ENCODE data around the gene TMCO4.

Gene TMCO4

DNA sequence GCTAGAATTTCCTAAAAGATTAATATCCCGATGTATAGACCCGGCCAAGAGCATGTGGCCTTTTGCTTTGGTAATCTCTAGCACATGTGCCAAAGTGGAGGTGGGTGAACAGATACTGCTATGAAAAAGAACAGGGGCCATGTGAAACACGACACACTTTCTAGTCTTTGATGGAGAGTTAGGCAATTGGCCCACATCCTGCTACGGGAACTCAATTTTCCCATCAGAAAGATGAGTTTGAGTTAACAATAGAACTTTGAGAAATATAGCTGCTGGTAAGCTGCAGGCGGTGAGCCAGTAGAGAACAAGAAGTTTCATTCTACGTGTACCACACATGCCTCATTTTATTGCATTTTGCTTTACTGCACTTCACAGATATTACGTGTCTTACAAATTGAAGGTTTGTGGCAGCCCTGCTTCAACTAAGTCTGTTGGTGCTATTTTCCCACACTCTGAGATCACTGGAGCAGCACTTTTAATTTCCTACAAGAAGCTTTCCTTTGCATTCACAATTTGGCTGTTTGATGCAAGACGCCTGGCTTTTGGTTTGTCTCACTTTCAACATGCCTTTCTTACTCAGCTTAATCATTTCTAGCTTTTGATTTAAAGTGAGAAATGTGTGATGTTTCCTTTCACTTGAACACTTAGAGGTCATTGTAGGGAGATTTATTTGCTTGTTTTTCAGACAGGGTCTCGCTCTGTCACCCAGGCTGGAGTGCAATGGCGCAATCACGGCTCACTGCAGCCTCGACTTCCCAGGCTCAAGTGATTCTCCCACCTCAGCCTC, 88.7 kb downstream of the TMCO4 start:
- no peak for DNase-seq

DNA sequence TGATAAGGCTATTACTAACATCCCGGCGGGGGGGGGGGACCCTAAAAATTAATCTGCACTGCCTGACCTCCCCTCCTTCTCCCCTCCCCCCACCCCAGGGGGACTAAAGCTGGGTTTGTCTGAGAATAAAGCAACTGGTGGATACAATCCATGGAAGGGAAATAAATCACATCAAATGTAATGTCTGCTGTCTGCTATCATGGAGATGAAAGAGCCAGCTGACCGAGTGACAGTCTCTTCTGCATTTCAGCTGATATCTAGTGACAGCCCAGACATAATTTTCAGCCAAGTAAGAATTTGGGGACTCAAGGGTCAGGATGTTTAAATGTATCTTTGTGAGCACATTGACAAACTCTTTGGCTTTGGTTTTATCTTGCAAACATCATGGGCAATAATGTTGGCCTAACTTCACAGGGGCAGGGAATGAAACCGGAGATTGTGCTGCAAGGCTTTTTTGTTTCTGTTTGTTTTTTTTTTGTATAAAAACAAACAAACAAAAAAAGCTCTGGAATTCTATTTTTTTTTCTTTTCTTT, 90.4 kb downstream of the TMCO4 start:
- no peak for DNase-seq

DNA sequence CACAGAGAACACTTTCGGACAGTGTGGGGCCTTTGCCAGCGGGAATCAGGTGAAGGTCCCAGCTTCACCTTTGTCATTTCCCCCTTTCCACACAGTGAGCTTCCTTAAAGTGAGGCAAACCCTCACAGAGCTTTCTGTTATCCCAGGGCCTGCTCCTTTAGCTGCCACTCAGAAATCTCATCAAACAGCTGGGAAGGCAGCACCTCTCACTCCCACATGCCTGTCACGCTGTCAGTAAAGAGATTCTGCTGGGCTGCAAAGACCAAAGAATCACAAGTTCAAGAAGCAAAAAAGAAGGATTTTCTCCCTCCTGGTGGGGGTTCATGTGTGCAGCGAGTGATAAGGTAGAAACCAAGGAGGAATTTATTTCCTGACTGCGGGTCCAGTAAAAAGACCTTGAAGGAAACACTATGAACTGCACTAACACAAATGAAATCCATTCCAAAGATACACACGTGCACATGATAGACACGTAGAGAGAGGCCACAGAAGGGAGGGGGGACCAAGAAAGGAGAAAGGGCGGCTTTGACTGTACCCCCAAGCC, 91.1 kb downstream of the TMCO4 start:
- DNase-seq: no peak

DNA sequence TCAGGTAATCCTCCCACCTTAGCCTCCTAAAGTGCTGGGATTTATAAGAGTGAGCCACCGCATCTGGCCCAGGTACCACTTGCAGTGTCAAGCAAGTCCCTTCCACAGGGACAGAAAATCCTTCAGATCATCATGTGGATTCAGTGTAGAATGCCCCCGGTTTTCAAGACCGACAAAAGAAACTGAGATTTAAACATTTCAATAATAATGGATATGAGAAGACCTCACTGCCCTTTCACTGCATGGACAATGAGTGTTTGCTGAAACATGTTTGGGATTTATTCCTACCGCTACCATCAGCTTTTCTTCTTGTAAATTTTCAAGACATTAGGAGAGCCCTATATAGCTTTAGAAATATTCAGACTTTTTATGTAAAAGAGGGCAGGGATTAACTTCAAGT, 93.6 kb downstream of the TMCO4 start:
- no peak for DNase-seq

DNA sequence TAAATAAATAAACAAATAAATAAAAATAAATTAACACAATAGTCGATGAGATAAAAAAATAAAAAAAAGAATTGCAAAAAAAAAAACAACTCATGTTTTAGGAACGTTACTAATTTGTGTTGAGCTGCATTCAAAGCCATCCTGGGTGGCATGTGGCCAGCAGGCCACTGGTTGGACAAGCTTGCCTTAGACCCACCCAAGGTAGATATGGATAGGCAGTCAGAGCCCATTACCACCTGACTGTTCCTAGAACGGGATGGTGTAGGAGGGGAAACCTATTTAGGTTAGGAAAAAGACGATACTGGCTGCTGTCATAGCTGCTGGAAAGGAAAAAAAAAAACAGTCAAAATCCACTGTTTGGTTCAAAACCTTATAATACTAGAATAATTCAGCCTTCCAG, 94.3 kb downstream of the TMCO4 start:
- DNase-seq: no peak

DNA sequence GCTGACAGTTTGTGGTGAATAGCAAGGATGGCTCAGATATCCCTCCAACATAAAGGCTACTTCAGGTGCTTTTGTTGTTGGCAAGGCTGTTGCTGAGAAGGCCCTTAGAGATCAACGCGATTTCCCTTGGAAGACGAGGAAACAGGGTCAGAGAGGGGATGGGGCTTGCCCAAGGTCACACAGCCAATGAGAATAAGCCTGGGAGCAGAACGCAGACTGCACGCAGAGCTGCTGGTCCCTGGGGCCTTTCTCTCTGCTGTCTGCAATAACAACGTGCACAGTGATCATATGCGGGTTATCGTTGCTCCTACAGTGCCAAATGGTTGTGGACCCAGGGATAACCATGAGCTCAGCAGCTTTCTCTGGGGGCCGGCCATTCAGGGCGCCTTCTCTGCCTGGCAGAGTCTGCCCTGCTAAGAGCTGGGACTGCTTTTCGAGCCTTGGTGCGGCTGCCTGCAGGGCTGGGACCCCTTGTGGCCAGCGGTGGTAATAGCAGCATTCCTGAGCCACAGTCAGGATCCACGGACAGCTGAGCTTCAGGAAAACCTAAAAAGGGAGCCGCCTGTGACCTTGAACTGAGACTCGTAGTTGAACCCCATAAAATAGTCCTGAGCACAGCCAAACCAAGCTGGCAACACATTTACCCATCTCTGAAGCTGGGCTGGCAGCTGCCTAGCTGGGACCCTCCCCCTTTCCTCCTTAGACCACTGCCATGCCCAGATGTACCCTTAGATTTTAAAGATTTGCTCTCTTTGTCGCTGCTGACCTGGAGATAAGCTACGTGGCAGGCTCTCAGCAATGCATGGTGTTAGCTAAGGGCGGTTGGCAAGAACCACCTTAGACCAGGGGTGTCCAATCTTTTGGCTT, 95.2 kb downstream of the TMCO4 start:
- DNase-seq: peak; percentile 49

DNA sequence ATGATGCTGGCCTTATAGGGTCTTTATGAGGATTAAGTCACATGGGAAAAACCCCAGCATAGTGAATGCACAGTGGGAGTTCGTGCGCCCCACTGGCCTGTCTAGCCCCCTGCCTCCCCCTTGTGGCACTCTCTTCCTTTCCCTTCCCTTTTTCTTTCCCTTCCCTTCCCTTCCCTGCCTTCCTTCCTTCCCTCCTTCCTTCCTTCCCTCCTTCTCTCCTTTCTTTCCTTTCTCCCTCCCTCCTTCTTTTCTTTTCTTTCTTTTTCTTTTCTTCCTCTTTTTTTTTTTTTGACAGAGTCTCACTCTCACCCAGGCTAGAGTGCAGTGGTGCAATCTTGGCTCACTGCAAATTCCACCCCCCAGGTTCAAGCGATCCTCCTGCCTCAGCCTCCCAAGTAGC, 96.4 kb downstream of the TMCO4 start:
- no peak for DNase-seq

DNA sequence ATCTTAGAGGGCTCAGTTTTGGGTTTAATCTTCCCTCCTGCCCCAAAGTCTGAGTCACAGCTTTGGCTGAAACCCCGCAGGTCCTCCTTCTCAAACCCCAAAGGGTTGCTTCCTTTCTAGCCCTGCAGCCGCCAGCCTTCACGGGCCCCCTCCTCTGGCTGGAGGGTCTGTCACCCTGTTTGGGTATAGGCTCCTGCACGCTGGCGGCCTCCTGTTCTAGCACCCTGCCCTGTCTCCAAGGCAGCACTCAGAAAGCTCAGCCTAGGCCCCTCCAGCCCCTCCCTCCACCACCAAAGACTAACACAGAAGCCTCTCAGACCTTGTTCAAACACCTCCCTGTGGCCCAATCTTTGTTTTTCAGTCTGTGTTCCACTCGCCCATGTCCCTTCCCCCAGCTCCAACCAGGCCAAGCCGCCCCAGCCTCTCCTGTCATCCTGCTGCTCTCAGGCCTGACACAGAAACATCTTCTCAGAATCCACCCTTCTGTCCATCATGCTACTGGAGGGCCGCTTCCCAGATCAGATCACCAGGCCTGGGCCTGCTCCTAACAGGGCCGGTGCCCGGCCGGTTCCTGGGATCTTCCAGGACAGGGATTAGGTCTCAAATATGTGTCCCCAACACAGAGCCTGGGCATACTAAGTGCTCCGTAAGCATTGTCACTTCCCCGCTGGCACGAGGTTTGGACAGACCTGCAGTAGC, 99.5 kb downstream of the TMCO4 start:
- DNase-seq: no peak

DNA sequence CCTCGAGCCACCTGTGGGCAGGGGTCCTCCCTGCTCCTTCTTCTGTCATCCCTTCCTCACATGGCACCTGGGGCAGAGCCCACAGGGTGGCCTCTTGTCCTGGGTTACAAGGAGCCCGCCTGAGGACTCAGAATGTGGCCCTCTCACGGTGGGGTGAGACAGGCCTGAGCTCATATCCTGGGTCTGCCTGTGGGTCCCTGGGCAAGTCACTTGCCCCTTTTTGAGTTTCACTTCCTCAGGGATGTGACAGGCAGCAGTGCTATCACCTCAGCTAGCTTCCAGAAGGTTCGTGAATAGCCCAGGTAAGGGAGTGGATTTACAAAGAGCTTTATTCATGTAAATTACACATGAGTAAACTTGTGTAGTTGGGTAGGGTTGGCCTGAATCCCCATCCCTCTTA, 101.5 kb downstream of the TMCO4 start:
- no peak for DNase-seq

DNA sequence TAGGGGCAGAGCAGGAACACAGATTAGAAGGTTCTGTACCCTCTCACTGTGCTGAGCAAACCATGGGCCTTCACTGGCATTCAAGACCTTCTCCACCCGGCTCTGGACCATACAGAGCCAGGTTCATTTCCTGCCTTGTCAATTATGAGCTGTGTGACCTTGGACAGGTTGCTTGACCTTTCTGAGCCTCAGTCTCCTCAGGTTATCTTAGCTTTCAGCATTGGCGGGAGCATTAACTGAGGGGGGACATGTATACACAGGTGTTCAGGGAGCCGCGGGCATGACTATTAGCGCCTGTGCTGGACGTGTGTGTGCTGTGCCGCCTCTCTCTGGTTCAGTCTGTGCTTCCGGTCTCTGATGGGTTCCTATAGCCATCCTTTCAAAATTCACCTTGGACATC, 102.9 kb downstream of the TMCO4 start:
- no peak for DNase-seq

DNA sequence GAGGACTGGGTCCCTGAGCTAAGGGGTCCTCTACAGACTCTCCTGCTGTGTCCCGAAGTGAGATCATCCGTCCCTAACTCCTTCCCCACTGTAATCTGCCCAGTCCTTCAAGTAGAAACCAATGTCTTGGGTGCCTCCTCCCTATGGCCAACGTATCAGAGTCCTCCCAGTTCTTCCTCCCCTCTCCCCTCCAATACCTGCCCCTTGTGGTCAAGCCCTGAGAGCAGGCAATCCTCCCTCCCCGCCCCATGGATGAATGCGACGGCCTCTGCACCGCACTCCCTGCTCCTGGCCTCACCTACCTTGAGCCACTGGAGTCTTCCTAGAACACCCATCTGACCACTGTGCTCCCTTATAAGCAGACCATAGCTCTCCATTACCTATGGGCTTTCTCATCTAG, 103.9 kb downstream of the TMCO4 start:
- DNase-seq: no peak

DNA sequence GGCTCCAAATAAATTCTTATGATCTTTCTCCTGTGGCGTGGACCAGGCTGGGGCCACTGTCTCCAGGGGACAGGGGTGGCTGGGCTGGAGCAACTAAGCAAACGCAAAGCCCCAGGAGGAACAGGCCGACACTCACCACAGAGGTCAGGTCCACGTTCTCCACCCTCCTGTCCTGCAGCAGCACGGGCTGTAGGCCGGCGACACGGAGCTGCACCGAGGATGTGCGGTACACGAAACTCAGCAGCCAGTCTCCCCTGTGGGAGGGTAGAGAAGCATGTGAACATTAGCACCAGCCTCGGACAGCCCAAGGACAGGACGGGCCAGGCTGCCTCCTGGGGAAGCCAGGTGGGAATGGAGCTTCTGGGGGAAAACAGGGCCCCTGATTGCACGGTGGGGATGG, 105.4 kb downstream of the TMCO4 start:
- DNase-seq: no peak

DNA sequence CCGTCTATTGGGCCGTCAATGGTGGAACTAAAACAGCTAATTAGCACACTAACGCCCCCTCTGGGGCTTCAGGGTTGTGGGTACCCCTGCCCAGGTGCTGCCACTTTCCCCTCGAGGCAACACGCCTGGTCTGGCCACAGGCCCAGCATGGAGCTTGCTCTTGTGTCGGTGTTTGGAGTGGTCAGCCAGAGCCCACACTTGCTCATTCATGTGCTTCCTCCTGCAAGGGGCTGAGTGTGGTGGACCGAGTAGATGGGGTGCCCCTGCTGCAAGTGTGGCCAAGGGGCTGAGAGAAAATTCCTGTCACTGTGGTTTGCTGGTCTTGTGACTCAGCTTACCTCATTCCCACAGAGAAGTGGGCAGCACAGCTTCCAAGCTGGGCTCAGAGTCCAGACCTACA, 109.4 kb downstream of the TMCO4 start:
- DNase-seq: no peak

DNA sequence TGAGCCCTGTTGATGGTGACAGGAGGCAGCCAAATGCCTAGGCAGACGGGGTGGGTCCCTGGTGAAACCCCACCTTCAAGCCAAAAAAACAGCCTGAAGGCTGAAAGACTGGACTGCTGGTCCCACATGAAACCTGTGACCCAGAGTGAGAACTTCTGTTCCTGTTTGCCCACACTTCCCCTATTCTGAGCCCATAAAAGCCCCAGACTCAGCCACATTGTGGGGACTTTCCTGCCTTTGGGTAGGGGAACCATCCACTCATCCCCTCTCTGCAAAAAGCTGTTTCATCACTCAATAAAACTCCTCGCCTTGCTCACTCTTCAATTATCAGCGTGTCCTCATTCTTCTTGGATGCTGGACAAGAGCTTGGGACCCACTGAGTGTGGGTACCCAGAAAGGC, 109.9 kb downstream of the TMCO4 start:
- DNase-seq: no peak

DNA sequence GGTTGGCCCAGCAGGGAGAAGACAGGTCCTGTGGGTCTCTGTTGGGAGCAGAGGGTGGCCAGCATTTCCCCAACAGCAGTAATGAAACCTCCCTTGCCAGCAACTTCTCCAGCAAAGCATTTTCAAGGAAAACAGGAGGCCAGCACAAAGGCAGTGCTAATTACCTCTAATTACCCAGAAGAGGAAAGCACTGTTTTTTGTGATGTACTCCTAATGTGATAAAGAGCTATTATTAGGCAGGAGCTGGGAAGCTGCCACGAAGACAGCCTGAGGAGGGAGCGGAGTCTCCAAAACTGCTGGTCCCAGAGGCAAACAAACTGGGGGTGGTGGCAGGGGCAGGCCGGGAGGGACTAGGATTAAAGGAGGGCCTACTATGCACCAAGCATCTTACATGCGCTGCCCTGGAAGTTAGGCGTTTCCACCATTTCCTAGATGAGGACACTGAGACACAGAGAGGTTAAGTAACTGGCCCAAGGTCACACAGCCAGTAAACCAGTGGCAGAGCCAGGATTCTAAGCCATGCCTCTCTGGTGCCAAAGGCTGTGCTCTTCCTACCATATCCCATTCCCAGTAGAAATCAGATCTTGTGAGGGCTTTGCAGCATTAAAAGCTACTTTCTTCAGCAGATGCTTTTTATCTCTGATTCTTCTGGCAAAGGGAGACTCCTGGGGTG, 110.5 kb downstream of the TMCO4 start:
- DNase-seq: no peak

DNA sequence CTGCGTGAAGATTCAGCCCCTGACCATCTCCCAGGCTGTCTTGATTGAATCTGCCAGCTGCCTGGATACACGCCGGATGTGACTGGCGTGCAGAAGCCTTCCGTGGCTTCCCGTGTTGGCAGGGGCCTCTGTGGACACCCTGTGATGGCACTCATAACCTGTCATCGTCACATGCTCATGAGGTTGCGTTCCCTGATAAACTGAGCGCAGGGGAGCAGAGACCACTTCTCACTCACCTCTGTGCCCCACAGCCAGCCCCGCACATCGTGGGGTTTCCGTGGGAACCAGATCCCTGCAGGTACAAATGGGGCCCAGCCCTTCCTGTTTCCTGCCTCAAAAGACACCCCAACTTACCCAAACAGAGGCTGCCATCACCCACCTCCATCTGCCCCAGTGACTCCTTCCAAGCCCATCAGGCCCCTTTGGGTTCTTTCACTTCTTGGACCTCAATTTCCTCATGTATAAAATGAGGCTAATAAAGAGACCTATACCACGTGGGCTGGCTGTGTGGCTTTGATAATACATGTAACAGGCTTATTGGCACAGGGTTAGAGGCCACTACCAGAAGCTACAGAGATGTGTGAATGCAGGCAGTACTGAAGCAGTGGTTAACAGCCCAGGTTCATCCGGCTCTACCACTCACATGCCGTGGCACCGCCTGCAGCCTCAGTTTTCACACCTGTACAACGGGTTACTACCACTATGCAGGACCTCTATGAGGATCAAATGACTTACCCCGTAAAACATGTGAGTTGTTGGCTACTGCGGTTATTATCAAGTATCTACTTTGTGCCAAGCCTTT, 111.5 kb downstream of the TMCO4 start:
- peak; percentile 70 for DNase-seq

DNA sequence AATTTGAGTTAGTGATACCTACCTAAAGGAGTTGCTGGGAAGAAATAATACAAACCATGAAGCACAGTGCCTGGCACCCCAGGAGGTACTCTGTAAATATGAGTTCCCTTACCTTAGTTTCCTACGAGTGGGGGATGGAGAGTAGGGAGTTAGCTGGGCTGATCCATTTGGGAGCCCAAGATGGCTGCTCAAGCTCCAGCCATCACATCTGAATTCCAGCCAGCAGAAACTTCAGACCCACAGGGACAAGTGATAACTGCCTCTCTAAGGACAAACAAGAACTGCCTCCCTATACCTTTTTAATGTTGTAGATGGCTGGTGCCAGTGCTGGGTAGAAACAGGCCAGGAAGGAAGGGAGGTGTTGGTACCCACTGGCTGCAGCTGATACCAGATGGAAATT, 112.3 kb downstream of the TMCO4 start:
- DNase-seq: no peak

DNA sequence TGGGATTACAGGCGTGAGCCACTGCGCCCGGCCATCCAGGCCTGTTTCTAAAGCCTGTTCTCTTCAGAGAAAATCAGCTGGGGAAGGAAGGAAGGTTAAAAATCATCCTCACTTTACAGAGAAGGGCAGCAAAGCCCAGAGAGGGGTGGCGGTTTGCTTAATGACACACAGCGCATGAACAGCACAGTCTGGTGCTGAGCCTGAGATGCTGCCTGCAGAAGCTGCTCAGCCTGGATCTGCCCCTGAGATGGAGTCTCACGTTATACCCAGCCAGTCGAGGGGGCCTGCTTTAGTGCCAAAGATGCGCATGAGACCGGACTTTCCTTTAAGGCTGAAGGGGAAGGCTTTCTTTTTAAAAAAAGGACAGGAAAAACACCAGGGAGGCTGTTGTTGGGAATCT, 113.7 kb downstream of the TMCO4 start:
- DNase-seq: no peak

DNA sequence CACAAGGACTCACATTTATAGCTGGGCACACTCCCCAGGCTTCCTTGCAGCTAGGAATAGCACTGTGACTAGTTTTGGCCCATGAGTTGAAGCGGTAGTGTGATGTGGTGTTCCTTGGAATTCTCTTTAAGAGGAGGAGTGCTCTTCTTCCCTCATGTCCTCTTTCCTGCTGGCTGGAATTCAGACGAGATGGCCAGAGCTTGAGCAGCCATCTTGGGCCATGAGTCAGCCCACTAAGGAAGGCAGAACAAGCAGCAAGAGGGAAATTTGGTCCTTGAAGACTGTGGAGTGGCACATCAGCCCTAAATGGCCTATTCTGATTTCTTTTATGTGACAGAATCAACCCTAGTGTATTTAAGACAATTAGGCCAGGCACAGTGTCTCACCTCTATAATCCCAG, 115.0 kb downstream of the TMCO4 start:
- DNase-seq: no peak

DNA sequence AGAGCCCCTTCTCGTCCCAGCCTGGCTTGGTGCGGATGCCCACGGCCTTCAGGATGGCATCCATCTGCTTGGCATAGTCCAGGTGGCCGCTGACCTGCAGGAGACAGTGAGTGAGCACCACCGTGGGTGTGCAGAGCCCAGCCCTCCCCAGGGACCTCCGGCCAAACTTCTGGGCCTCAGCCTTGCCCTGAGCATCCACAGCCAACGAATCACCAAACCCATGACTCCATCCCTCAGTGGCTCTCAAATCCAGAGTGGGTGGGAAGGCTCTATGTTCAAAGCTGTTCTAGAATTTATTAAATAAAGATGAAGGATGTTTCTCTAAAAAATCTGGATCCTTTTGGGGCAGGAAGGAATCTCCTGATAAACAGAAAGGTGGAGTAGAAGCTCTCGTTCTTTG, 116.4 kb downstream of the TMCO4 start:
- no peak for DNase-seq

DNA sequence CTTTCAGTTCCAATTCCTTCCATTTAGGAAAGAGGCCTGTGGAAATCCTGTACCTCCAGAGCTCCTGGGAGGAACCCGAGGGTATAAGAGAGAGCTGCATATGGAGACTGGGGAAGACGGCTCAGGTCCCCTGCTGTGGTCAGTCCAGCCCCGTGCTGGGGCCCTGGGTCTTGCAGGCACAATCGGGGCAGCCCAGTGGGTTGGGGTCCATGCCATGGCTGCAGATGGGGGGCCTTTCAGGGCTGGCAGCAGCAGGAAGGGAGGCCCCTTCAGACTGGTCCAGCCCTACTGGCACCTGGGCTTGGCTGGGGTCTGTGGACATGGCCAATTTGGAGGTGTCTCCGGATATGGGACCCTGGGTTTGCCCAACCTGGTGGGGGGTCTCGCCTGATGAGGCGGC, 116.8 kb downstream of the TMCO4 start:
- DNase-seq: no peak

DNA sequence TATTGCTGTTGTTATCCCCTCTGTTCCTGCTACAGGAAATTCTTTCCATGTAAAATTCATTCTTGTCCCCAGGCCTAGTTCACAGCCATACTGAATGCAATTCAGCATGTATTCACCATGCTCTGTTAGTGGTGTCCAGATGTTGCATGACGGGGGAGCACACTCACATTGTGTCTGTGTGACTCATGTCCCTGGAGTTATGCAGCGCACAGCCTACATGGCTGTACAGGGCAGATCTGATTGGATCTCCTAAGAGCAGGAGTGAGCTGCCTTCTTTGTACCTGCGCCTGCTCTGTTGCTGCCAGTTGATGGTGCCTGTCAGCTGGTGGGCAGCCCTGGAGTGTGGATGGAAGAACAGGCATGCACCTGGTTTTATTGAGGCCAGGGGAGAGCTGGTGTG, 117.5 kb downstream of the TMCO4 start:
- no peak for DNase-seq
